Stimulated activated CD8-positive, alpha-beta memory T cell treated with anti-CD3 and anti-CD28 coated beads, Interleukin-7, amount 100 ng/mL, for 24 hours (primary cell): ENCODE data around the gene CD81.

Source experiments
- DNase-seq: peaks from one replicate; pipeline ENCODE4 v3.0.0-alpha.2; 2020; ENCODE audit warnings: low read depth

Gene CD81

GRCh38 chr11:2406451-2406850 lies 29.3 kb downstream of the CD81 start:
- DNase-seq: no peak

- DNase-seq: no peak
These were observed 29.8 kb downstream of the CD81 start for GRCh38 chr11:2406878-2407410.

GRCh38 chr11:2408671-2409070 lies 31.6 kb downstream of the CD81 start:
- no peak for DNase-seq

GRCh38 chr11:2409126-2409525 lies 32.0 kb downstream of the CD81 start:
- no peak for DNase-seq

GRCh38 chr11:2409611-2410468 lies 32.7 kb downstream of the CD81 start:
- no peak for DNase-seq

- no peak for DNase-seq
These were observed 33.5 kb downstream of the CD81 start for GRCh38 chr11:2410616-2411015.

- no peak for DNase-seq
These were observed 34.6 kb downstream of the CD81 start for GRCh38 chr11:2411446-2412305.

GRCh38 chr11:2412323-2412722 lies 35.2 kb downstream of the CD81 start:
- DNase-seq: no peak

GRCh38 chr11:2413742-2414579 lies 36.9 kb downstream of the CD81 start:
- DNase-seq: no peak

GRCh38 chr11:2414616-2415015 lies 37.5 kb downstream of the CD81 start:
- no peak for DNase-seq

GRCh38 chr11:2415171-2415570 lies 38.1 kb downstream of the CD81 start:
- DNase-seq: no peak

- no peak for DNase-seq
These were observed 38.7 kb downstream of the CD81 start for GRCh38 chr11:2415601-2416380.

GRCh38 chr11:2416765-2417164 lies 39.7 kb downstream of the CD81 start:
- DNase-seq: no peak

- DNase-seq: no peak
These were observed 41.0 kb downstream of the CD81 start for GRCh38 chr11:2417856-2418692.

GRCh38 chr11:2418693-2419360 lies 41.7 kb downstream of the CD81 start:
- no peak for DNase-seq

GRCh38 chr11:2419638-2420501 lies 42.8 kb downstream of the CD81 start:
- no peak for DNase-seq

GRCh38 chr11:2420502-2421225 lies 43.6 kb downstream of the CD81 start:
- peak; percentile 52 for DNase-seq
